Small intestine (tissue), 7 donors: ENCODE results near the gene ATF4. TPM values are rescaled to one million over a fixed set of nuclear protein-coding genes. Genes with fewer than 3 reads are reported as not detected.

Experiments used
- DNase-seq, 2 donors: peaks; one replicate each; pipeline versions ENCODE4 v3.0.0 to v3.0.0-alpha.2; 2013
- FAIRE-seq: peaks from 2 replicates; lab custom pipeline; 2012; peaks lifted over from hg19 to GRCh38; lab: Jason Lieb, UNC
- H3K27ac ChIP-seq, 3 donors: one replicate each; pipeline ENCODE4 v1.5.1; 2013; ENCODE audit warnings: low read length in 2 of 3, mild to moderate bottlenecking in 2 of 3, control low read depth in 1 of 3, inconsistent platforms in 1 of 3, low read depth in 1 of 3, moderate library complexity in 1 of 3
- H3K27me3 ChIP-seq, 3 donors: one replicate each; pipeline ENCODE4 v1.6.1; 2013; ENCODE audit warnings: low read length in 3 of 3, inconsistent platforms in 1 of 3; ENCODE audit not compliant: control insufficient read depth in 3 of 3, insufficient read depth in 3 of 3
- H3K36me3 ChIP-seq, 3 donors: one replicate each; pipeline ENCODE4 v1.6.1; 2013; ENCODE audit warnings: low read length in 3 of 3, inconsistent platforms in 1 of 3, low read depth in 1 of 3, mild to moderate bottlenecking in 1 of 3, moderate library complexity in 1 of 3; ENCODE audit not compliant: control insufficient read depth in 3 of 3, insufficient read depth in 2 of 3
- H3K4me1 ChIP-seq, 3 donors: one replicate each; pipeline ENCODE4 v1.6.1; 2013; ENCODE audit warnings: low read length in 2 of 3, inconsistent platforms in 1 of 3, low read depth in 1 of 3, mild to moderate bottlenecking in 1 of 3, moderate library complexity in 1 of 3; ENCODE audit not compliant: control insufficient read depth in 3 of 3, insufficient read depth in 2 of 3
- H3K4me3 ChIP-seq, 3 donors: one replicate each; pipeline ENCODE4 v1.5.1; 2013; ENCODE audit warnings: low read length in 3 of 3, control low read depth in 1 of 3, inconsistent platforms in 1 of 3, low read depth in 1 of 3, mild to moderate bottlenecking in 1 of 3, moderate library complexity in 1 of 3
- H3K9me3 ChIP-seq, 2 donors: one replicate each; pipeline ENCODE4 v1.6.1; 2013; ENCODE audit warnings: low read depth in 1 of 2, low read length in 1 of 2; ENCODE audit not compliant: control insufficient read depth in 2 of 2, insufficient read depth in 1 of 2
- WGBS, 3 donors: extraction: QIAGEN DNeasy Blood & Tissue Kit; methylation state at CpG; one replicate each; pipeline ENCODE4 v1.1.7; 2013; 5-methylcytosine and 5-hydroxymethylcytosine counted together
- polyA plus RNA-seq, 4 donors: library from polyadenylated mRNA; stranded (reverse) in 3 of 4; unstranded in 1 of 4; fragments of 200-250 nt in 3 of 4; fragments of 120-200 nt in 1 of 4; gene quantifications; one replicate each; pipeline versions ENCODE4 v1.2.1 to v1.2.3, GENCODE V29; 2013
- donor health status: healthy with polysubstance abuse.
- donor health status: control.
- donor health status: control.
- donor health status: Bipolar disorder and iron deficiency.
- donor health status: healthy.

The ATF4 gene
- polyA plus RNA-seq, 4 donors: 271 to 709 (median 505) TPM

DNA sequence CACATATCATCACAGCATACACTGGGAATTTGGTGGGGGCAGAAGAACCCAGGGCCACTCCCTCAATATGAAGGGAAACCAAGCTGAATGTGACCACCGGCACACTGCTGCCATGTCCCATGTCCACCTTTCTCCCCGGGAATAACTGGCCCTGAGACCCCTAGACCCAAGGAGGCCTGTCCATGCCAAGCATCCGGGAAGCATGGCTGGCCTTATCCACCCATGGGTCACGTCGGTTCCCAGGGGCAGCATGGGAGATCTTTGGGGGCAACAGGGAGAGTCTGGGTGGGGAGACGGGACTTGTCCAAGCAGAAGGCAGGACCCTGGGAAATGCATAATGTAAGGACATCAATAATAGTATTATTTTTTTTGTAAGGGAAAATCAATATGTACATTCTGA lies 28.7 kb upstream of the ATF4 start:
- no peak for DNase-seq
- whole genome bisulfite sequencing, 3 donors: 88 to 91% (median 89%) methylated on average over 6 of the region's 6 CpGs
- no peak for FAIRE-seq
- Histone ChIP-seq H3K27ac (no peak overlapping the region), H3K4me1 (peaks cover 0 to 21% (median 8%) of the 10 kb centered on the region in 3 donors), H3K27me3 (no peaks in the 10 kb centered on the region), H3K4me3 (no peak overlapping the region), H3K9me3 (no peaks in the 10 kb centered on the region), H3K36me3 (peaks cover 3 to 56% (median 4%) of the 10 kb centered on the region in 3 donors)

DNA sequence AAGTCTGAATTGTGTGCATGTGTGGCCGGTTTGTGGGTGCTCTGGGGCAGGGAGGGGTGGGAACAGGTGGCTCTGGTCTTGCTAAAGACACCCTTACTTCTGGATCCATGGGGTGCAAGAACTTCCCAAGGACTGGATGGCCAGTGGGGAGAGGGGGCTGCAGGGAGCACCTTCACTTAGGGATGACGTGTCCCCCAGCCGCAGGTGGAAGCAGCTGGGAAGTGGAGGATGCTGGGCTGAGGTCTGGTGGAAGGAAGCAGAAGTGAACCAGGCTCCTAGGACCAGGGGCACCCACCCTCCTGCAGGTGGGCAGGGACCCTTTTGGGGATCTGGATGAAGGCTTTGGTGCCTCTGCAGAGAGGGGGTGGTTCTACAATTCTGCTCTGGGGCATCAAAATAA lies 28.2 kb upstream of the ATF4 start:
- Histone ChIP-seq H3K27ac (no peak overlapping the region), H3K27me3 (no peaks in the 10 kb centered on the region), H3K36me3 (peaks cover 3 to 52% (median 4%) of the 10 kb centered on the region in 3 donors), H3K4me3 (no peak overlapping the region), H3K4me1 (peaks cover 0 to 21% (median 8%) of the 10 kb centered on the region in 3 donors), H3K9me3 (no peaks in the 10 kb centered on the region)
- no peak for DNase-seq
- no peak for FAIRE-seq
- 67 to 82% (median 77%) methylated on average over 3 of the region's 3 CpGs for WGBS, 3 donors

DNA sequence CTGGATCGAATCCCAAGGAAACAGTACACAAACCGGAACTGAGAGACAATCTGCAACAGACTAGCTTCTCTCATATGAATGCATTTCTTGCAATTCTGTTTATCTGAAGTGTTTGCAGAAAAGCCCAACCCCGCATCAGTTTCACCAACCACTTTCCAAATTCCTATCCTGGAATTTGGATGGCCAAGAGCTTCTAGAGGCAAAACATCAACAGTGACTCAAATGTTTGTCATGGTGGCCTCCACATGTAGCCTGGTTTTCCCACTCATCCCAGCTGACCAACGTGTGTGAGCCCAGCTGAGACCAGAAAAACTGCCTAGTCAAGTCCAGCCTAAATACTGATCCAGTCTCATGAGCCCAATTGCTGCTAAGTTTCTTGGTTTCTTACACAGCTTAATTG lies 26.6 kb upstream of the ATF4 start:
- Histone ChIP-seq H3K9me3 (no peaks in the 10 kb centered on the region), H3K36me3 (peaks cover 0 to 38% (median 4%) of the 10 kb centered on the region in 3 donors), H3K27me3 (no peaks in the 10 kb centered on the region), H3K4me1 (peaks cover 0 to 21% (median 7%) of the 10 kb centered on the region in 3 donors), H3K27ac (no peak overlapping the region), H3K4me3 (no peak overlapping the region)
- WGBS, 3 donors: 56 to 69% (median 61%) methylated on average over 4 of the region's 4 CpGs
- no peak for DNase-seq
- no peak for FAIRE-seq

DNA sequence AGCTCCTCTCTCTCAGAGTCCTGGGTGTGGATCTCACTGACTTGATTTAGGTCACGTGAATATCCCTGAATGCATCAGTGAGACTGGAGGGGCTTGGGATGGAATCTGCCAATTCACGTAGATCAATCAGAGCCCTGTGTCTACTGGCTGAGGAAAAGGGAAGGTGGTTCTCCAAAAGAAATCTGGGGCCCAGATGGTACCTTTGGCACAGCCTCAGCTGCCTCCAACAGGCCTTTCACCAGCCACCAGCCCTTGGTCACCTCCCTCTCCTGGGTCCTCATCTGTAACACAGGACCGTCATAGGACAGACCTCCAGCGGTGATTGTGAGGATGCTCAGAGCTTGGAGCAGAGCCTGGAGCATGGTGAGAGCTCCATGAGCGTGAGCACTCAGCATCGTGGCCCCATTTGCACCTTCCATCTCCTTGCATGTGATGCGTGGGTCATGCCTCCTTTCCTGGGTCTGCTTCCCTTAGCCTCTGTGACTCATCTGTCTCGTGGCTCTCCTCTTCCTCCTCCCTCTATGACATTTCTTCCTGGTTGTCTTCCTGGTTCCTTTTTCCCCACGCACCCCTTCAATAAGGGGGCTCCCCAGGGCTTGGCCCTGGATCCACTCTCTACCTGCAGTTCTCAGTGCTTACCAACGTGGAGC lies 25.8 kb upstream of the ATF4 start:
- no peak overlapping the region for H3K4me3 ChIP-seq
- H3K27me3 ChIP-seq: no peaks in the 10 kb centered on the region
- H3K9me3 ChIP-seq: no peaks in the 10 kb centered on the region
- DNase-seq: no peak
- peaks cover 0 to 30% (median 4%) of the 10 kb centered on the region in 3 donors for H3K36me3 ChIP-seq
- H3K27ac ChIP-seq: no peak overlapping the region
- 76 to 80% (median 79%) methylated on average over 10 of the region's 10 CpGs for WGBS, 3 donors
- peaks cover 0 to 12% (median 2%) of the 10 kb centered on the region in 3 donors for H3K4me1 ChIP-seq
- FAIRE-seq: no peak

DNA sequence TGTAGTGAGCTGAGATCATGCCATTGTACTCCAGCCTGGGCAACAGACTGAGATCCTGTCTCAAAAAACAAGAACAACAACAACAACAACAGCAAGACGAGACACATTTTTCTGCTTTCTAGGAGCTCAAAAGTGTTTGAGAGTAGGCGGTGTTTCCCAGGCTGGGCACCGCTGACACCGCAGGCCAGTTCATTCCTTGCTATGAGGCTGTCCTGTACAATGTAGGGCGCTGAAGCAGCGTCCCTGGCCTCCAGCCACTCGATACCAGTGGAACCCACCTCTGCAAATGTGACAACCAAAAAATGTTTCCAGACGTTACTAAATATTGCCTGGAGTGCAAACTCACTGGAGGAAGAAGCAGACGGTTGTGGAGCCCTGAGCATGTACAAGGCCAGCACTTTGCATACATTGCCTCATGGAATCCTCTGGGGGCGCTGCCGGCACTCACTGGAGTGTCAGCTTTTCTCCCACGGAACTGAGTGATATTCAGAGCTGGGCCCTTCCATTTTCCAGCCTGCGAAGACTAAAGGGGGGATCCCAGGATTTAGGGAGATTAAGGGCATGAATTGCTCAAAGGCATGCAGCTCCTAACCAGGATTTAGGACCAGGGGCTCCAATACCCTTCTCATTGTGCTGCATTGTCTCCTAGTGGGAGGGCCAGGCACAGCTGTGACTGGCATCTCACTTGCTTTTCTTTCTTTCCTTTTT lies 24.1 kb upstream of the ATF4 start:
- Histone ChIP-seq H3K4me1 (peaks cover 0 to 9% (median 3%) of the 10 kb centered on the region in 3 donors), H3K27ac (peak overlapping the region in 1 of 3 donors; percentile 25), H3K27me3 (no peaks in the 10 kb centered on the region), H3K9me3 (no peaks in the 10 kb centered on the region), H3K36me3 (peaks cover 0 to 13% (median 0%) of the 10 kb centered on the region in 3 donors), H3K4me3 (no peak overlapping the region)
- DNase-seq: peak; percentile 86 to 89
- WGBS, 3 donors: 38 to 44% (median 39%) methylated on average over 13 of the region's 13 CpGs
- no peak for FAIRE-seq

DNA sequence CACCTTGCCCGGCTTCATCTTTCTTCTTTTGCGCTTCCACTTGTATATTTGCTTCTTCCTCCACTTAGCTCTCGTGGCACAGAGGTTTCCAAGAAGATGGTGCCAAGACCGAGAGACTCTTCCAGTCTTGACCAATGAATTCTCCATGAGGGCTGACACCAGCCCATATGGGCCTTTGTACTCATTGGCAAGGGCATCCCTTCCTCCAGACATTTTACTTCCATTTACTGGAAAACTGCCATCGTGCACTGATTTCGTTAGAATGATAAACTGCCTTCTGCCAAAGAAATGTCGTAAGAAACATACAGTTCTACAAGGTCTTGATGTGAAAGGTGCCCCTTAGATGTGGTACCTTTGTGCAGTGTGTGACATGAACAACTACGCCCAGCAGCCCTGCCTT lies 22.9 kb upstream of the ATF4 start:
- DNase-seq (no peak), FAIRE-seq (no peak)
- Histone ChIP-seq H3K36me3 (peaks cover 0 to 3% (median 0%) of the 10 kb centered on the region in 3 donors), H3K27me3 (no peaks in the 10 kb centered on the region), H3K9me3 (no peaks in the 10 kb centered on the region), H3K27ac (no peak overlapping the region), H3K4me3 (no peak overlapping the region), H3K4me1 (peaks cover 0 to 16% (median 9%) of the 10 kb centered on the region in 3 donors)
- WGBS, 3 donors: 84 to 86% (median 84%) methylated on average over 8 of the region's 8 CpGs

DNA sequence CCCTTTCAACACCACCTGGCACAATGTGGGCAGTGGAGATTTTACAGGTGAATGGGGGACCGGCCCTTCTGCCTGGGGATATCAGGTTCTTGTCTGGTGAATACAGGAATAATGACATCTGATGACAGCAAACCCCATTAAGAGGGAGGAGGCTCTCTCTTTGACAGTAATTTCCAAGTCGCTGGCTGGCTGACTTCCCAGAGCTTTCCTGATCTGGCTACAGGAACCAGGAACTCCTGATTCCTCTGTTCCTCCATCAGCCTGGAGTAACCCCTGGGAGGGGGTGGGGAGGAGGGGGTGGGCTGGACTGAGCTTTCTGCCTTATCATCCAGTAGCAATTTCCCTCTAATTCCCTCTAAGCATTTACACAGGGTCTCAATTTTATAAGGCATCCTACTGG lies 22.0 kb upstream of the ATF4 start:
- Histone ChIP-seq H3K27ac (no peak overlapping the region), H3K4me3 (no peak overlapping the region), H3K27me3 (no peaks in the 10 kb centered on the region), H3K36me3 (no peaks in the 10 kb centered on the region), H3K4me1 (peaks cover 0 to 17% (median 12%) of the 10 kb centered on the region in 3 donors), H3K9me3 (no peaks in the 10 kb centered on the region)
- no peak for FAIRE-seq
- no peak for DNase-seq
- WGBS, 3 donors: 9 to 50% (median 24%) methylated on average over 2 of the region's 2 CpGs

DNA sequence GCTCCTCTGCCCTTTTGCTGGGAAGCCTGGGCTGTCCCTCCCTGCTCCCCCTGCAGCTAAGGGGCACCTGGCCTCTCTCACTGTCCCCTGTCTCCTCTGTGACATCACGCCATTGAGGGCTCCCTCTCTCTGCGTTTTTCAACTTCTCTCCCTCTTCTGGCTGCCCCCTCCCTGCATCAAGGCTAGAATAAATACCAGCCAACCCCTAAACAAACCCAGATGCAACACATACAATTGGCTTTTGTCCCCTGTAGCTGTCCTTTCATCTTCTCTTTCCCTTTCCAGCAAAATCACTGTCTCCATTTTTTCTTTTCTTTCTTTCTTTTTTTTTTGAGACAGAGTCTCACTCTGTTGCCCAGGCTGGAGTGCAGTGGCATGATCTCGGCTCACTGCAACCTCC lies 21.6 kb upstream of the ATF4 start:
- WGBS, 3 donors: 62 to 72% (median 69%) methylated on average over 3 of the region's 3 CpGs
- no peaks in the 10 kb centered on the region for H3K27me3 ChIP-seq
- no peak for FAIRE-seq
- no peak for DNase-seq
- H3K27ac ChIP-seq: no peak overlapping the region
- peaks cover 1 to 21% (median 13%) of the 10 kb centered on the region in 3 donors for H3K4me1 ChIP-seq
- no peaks in the 10 kb centered on the region for H3K9me3 ChIP-seq
- peaks cover 0 to 3% (median 0%) of the 10 kb centered on the region in 3 donors for H3K36me3 ChIP-seq
- H3K4me3 ChIP-seq: no peak overlapping the region
